Mesendoderm (in vitro differentiated cells): ENCODE measurements around the gene CHRD.
"Not testable (repeated sequence)": the region's sequence is repeated elsewhere in the genome, so short reads cannot be mapped to it uniquely, and the experiment has no call there.

Source experiments
- DNase-seq: peaks from one replicate; pipeline ENCODE4 v3.0.0; 2013
- H2AK5ac ChIP-seq: 2 replicates; pipeline ENCODE4 v1.6.1; 2013; ENCODE audit warnings: low read length, inconsistent platforms
- H2BK120ac ChIP-seq: 2 replicates; pipeline ENCODE4 v1.6.1; 2013; ENCODE audit warnings: low read depth, mild to moderate bottlenecking, low read length, moderate library complexity, mixed read lengths
- H2BK15ac ChIP-seq: replicated peaks from 2 replicates; pipeline ENCODE4 v1.6.1; 2013; ENCODE audit warnings: low read depth, mild to moderate bottlenecking, moderate library complexity
- H2BK5ac ChIP-seq: 2 replicates; pipeline ENCODE4 v1.6.1; 2013; ENCODE audit warnings: low read length, inconsistent platforms
- H3K18ac ChIP-seq: 2 replicates; pipeline ENCODE4 v1.6.1; 2013; ENCODE audit warnings: mild to moderate bottlenecking, low read length, mixed read lengths
- H3K23ac ChIP-seq: one replicate; pipeline ENCODE4 v1.6.1; 2013; ENCODE audit warnings: low read length
- H3K27ac ChIP-seq: 2 replicates; pipeline ENCODE4 v1.5.1; 2013; ENCODE audit warnings: low read depth, mild to moderate bottlenecking, inconsistent platforms, low read length, moderate library complexity
- H3K27me3 ChIP-seq: 2 replicates; pipeline ENCODE4 v1.6.1; 2013; ENCODE audit warnings: low read length, control low read depth, mild to moderate bottlenecking, inconsistent platforms; ENCODE audit not compliant: insufficient read depth, poor library complexity
- H3K36me3 ChIP-seq: 2 replicates; pipeline ENCODE4 v1.6.1; 2013; ENCODE audit warnings: low read length, inconsistent platforms; ENCODE audit not compliant: control insufficient read depth, insufficient read depth
- H3K4ac ChIP-seq: one replicate; pipeline ENCODE4 v1.6.1; 2013; ENCODE audit warnings: low read depth, mild to moderate bottlenecking, low read length, moderate library complexity
- H3K4me1 ChIP-seq: 2 replicates; pipeline ENCODE4 v1.6.1; 2013; ENCODE audit warnings: low read depth, low read length, inconsistent platforms; ENCODE audit not compliant: control insufficient read depth
- H3K4me2 ChIP-seq: 2 replicates; pipeline ENCODE4 v1.6.1; 2013; ENCODE audit warnings: low read length
- H3K4me3 ChIP-seq: 2 replicates; pipeline ENCODE4 v1.5.1; 2013; ENCODE audit warnings: mild to moderate bottlenecking, low read length
- H3K56ac ChIP-seq: one replicate; pipeline ENCODE4 v1.6.1; 2013; ENCODE audit warnings: low read length
- H3K79me1 ChIP-seq: 2 replicates; pipeline ENCODE4 v1.6.1; 2013; ENCODE audit warnings: low read length, inconsistent platforms
- H3K79me2 ChIP-seq: 2 replicates; pipeline ENCODE4 v1.6.1; 2013; ENCODE audit warnings: mild to moderate bottlenecking, low read length; ENCODE audit not compliant: control insufficient read depth, insufficient read depth
- H3K9ac ChIP-seq: 2 replicates; pipeline ENCODE4 v1.6.1; 2013; ENCODE audit warnings: low read length, inconsistent platforms
- H4K5ac ChIP-seq: one replicate; pipeline ENCODE4 v1.6.1; 2013; ENCODE audit warnings: low read length
- H4K8ac ChIP-seq: one replicate; pipeline ENCODE4 v1.6.1; 2013; ENCODE audit warnings: low read depth, mild to moderate bottlenecking, control low read depth, low read length, moderate library complexity
- WGBS: extraction: QIAGEN DNeasy Blood & Tissue Kit; methylation state at CpG from one replicate; pipeline ENCODE4 v1.1.7; 2013; ENCODE audit warnings: low lambda C conversion rate, missing lambda C conversion rate; ENCODE audit not compliant: insufficient coverage; ENCODE audit errors: extremely low coverage; 5-methylcytosine and 5-hydroxymethylcytosine counted together

The CHRD gene

GRCh38 chr3:184429786-184430185 is 49.9 kb downstream of the CHRD start:
- H2BK15ac ChIP-seq: no peak overlapping the region
- H2AK5ac ChIP-seq: no peak overlapping the region
- H2BK120ac ChIP-seq: no peak overlapping the region
- H3K4ac ChIP-seq: no peak overlapping the region
- H4K8ac ChIP-seq: no peak overlapping the region
- no peaks in the 10 kb centered on the region for H3K79me2 ChIP-seq
- H2BK5ac ChIP-seq: no peak overlapping the region
- H3K27ac ChIP-seq: no peak overlapping the region
- no peak overlapping the region for H3K9ac ChIP-seq
- no peaks in the 10 kb centered on the region for H3K36me3 ChIP-seq
- no peak overlapping the region for H3K23ac ChIP-seq
- H3K56ac ChIP-seq: no peak overlapping the region
- no peak for DNase-seq
- H3K27me3 ChIP-seq: no peaks in the 10 kb centered on the region
- H3K4me3 ChIP-seq: no peak overlapping the region
- H4K5ac ChIP-seq: no peak overlapping the region
- no peaks in the 10 kb centered on the region for H3K79me1 ChIP-seq
- WGBS: no CpG with 5 or more reads among the region's 4 CpGs
- no peak overlapping the region for H3K18ac ChIP-seq
- H3K4me1 ChIP-seq: no peaks in the 10 kb centered on the region
- H3K4me2 ChIP-seq: no peak overlapping the region

GRCh38 chr3:184430940-184431339 is 51.1 kb downstream of the CHRD start:
- no peaks in the 10 kb centered on the region for H3K79me1 ChIP-seq
- no CpG with 5 or more reads among the region's 2 CpGs for WGBS
- no peak overlapping the region for H2BK5ac ChIP-seq
- H2BK120ac ChIP-seq: no peak overlapping the region
- no peak overlapping the region for H2BK15ac ChIP-seq
- no peak overlapping the region for H3K18ac ChIP-seq
- no peaks in the 10 kb centered on the region for H3K79me2 ChIP-seq
- no peak overlapping the region for H4K8ac ChIP-seq
- no peak overlapping the region for H3K4me3 ChIP-seq
- DNase-seq: no peak
- H2AK5ac ChIP-seq: no peak overlapping the region
- no peak overlapping the region for H3K4ac ChIP-seq
- no peak overlapping the region for H3K27ac ChIP-seq
- H3K4me1 ChIP-seq: no peaks in the 10 kb centered on the region
- no peaks in the 10 kb centered on the region for H3K27me3 ChIP-seq
- H3K23ac ChIP-seq: no peak overlapping the region
- no peak overlapping the region for H3K9ac ChIP-seq
- H3K56ac ChIP-seq: no peak overlapping the region
- no peaks in the 10 kb centered on the region for H3K36me3 ChIP-seq
- no peak overlapping the region for H4K5ac ChIP-seq
- no peak overlapping the region for H3K4me2 ChIP-seq

- not testable (repeated sequence) for H2BK15ac ChIP-seq, H2BK120ac ChIP-seq, H3K9ac ChIP-seq, H3K4me1 ChIP-seq, H3K56ac ChIP-seq, H3K4me2 ChIP-seq, H3K79me1 ChIP-seq, H3K23ac ChIP-seq, H3K36me3 ChIP-seq, H3K18ac ChIP-seq, H3K4ac ChIP-seq, H3K79me2 ChIP-seq, H3K4me3 ChIP-seq, H2BK5ac ChIP-seq, H3K27me3 ChIP-seq, H3K27ac ChIP-seq, H4K8ac ChIP-seq, DNase-seq, H2AK5ac ChIP-seq, H4K5ac ChIP-seq
- WGBS: no CpG with 5 or more reads among the region's 2 CpGs
Observed at GRCh38 chr3:184433178-184433577, 53.3 kb downstream of the CHRD start.

- no peak overlapping the region for H2BK5ac ChIP-seq
- no peak overlapping the region for H2AK5ac ChIP-seq
- no peaks in the 10 kb centered on the region for H3K4me1 ChIP-seq
- H2BK120ac ChIP-seq: no peak overlapping the region
- H2BK15ac ChIP-seq: no peak overlapping the region
- no peak overlapping the region for H4K5ac ChIP-seq
- H3K9ac ChIP-seq: no peak overlapping the region
- no CpG with 5 or more reads among the region's 7 CpGs for WGBS
- H3K4me2 ChIP-seq: no peak overlapping the region
- H3K79me2 ChIP-seq: no peaks in the 10 kb centered on the region
- no peak overlapping the region for H4K8ac ChIP-seq
- H3K56ac ChIP-seq: no peak overlapping the region
- DNase-seq: no peak
- no peak overlapping the region for H3K27ac ChIP-seq
- no peak overlapping the region for H3K4me3 ChIP-seq
- no peaks in the 10 kb centered on the region for H3K79me1 ChIP-seq
- no peak overlapping the region for H3K18ac ChIP-seq
- H3K27me3 ChIP-seq: no peaks in the 10 kb centered on the region
- no peak overlapping the region for H3K4ac ChIP-seq
- no peak overlapping the region for H3K23ac ChIP-seq
- H3K36me3 ChIP-seq: no peaks in the 10 kb centered on the region
Observed at GRCh38 chr3:184439096-184439495, 59.2 kb downstream of the CHRD start.
